H1 (cell line): ENCODE results near the gene CEP350.

Experiments used
- CTBP2 ChIP-seq: IDR thresholded peaks from 2 replicates; pipeline ENCODE4 v1.7.0; 2011; ENCODE audit warnings: borderline replicate concordance, mild to moderate bottlenecking, moderate library complexity, mixed read lengths, low read length; ENCODE audit not compliant: insufficient read depth, insufficient read length
- CTCF ChIP-seq, 3 experiments: IDR thresholded peaks; 1 replicate in 2 of 3; 2 replicates in 1 of 3; pipeline versions ENCODE4 v1.5.1 to v1.6.1; 2011; ENCODE audit warnings: low read length in 3 of 3, mild to moderate bottlenecking in 3 of 3, inconsistent platforms in 2 of 3, low read depth in 1 of 3, moderate library complexity in 1 of 3; ENCODE audit not compliant: insufficient read depth in 1 of 3; ENCODE audit errors: control extremely low read depth in 1 of 3
- E2F6 ChIP-seq: IDR thresholded peaks from 2 replicates; pipeline ENCODE4 v1.6.1; 2012; ENCODE audit warnings: inconsistent platforms
- GABPA ChIP-seq: IDR thresholded peaks from 2 replicates; pipeline ENCODE4 v1.6.1; 2011; ENCODE audit warnings: mild to moderate bottlenecking, low read length, moderate library complexity, borderline replicate concordance; ENCODE audit not compliant: insufficient read depth
- POLR2A ChIP-seq, 2 experiments: IDR thresholded peaks; 1 replicate in 1 of 2; 2 replicates in 1 of 2; pipeline ENCODE4 v1.6.1; 2011; ENCODE audit warnings: low read depth in 2 of 2, low read length in 2 of 2, mild to moderate bottlenecking in 2 of 2; ENCODE audit errors: control extremely low read depth in 1 of 2

GRCh38 chr1:180133193-180133592 is 178.6 kb downstream of the CEP350 start:
- TF ChIP-seq E2F6 = no peak
- TF ChIP-seq CTBP2 = no peak
- TF ChIP-seq GABPA = no peak
- no peak for TF ChIP-seq POLR2A (IDR thresholded peaks at IDR 0.05; ENCODE audit: control extremely low read depth in 1 of 2, low read depth in 2 of 2, low read length in 2 of 2)
- TF ChIP-seq CTCF (IDR thresholded peaks at IDR 0.05; ENCODE audit: control extremely low read depth in 1 of 3, insufficient read depth in 1 of 3, low read depth in 1 of 3, low read length in 3 of 3) = no peak
